ENCODE measurements around the gene RMND5B. TPM values are rescaled to one million over a fixed set of nuclear protein-coding genes. Genes with fewer than 3 reads are reported as not detected.

Gene RMND5B, protein sequence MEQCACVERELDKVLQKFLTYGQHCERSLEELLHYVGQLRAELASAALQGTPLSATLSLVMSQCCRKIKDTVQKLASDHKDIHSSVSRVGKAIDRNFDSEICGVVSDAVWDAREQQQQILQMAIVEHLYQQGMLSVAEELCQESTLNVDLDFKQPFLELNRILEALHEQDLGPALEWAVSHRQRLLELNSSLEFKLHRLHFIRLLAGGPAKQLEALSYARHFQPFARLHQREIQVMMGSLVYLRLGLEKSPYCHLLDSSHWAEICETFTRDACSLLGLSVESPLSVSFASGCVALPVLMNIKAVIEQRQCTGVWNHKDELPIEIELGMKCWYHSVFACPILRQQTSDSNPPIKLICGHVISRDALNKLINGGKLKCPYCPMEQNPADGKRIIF
- 42.9 and 49.4 TPM in 2 replicates for total RNA-seq (2013; cell fraction: nucleolus; rRNA removed)
- 25.8 and 27.6 TPM in 2 replicates for total RNA-seq (2014; rRNA removed)
- 16.7 and 16.8 TPM in 2 replicates for total RNA-seq (2014; rRNA removed; fragmentation: Illumina TruSeq; extraction: Trizol)
- 37.5 and 39.6 TPM in 2 replicates for total RNA-seq (2021)
- 11.3 TPM for polyA plus RNA-seq (2011; ENCODE audit: low read depth)
- polyA plus RNA-seq (2011; rRNA removed): 20.0 and 34.3 TPM in 2 replicates
- 43.0 and 46.1 TPM in 2 replicates for polyA plus RNA-seq (2011; cell fraction: cytosol; rRNA removed)
- 62.1 and 65.1 TPM in 2 replicates for polyA plus RNA-seq (2011; cell fraction: nucleus; rRNA removed)
- 23.8 and 24.3 TPM in 2 replicates for polyA plus RNA-seq (2012)
- 11.2 and 19.0 TPM in 2 replicates for polyA plus RNA-seq (2014; fragmentation: Illumina TruSeq; extraction: Trizol)
- polyA plus RNA-seq (2014; fragmentation: Nextera tagmentation; extraction: Ambion mirVana): 1 to 10 TPM; 1.6 to 4.0 TPM
- 36.2 and 39.5 TPM in 2 replicates for polyA plus RNA-seq (2014; rRNA removed)
- 10 to 100 TPM; 50.4 to 50.7 TPM for polyA plus RNA-seq (2016; fragmentation: Nextera tagmentation; extraction: Ambion mirVana)
- 38.7 and 46.0 TPM in 2 replicates for polyA minus RNA-seq (2011; rRNA and poly(A)+ RNA removed)
- 12.4 and 14.0 TPM in 2 replicates for polyA minus RNA-seq (2011; cell fraction: cytosol; rRNA and poly(A)+ RNA removed)
- polyA minus RNA-seq (2011; cell fraction: nucleus; rRNA and poly(A)+ RNA removed): 20.8 and 39.0 TPM in 2 replicates
- percentile 74 among the genes with signal in this experiment for Bru-seq, nascent RNA
- percentile 67 among the genes with signal in this experiment for BruChase-seq, experiment 1, labeled RNA remaining after a 6-hour chase
- BruChase-seq, experiment 2, labeled RNA remaining after a 2-hour chase: percentile 66 among the genes with signal in this experiment
- long read RNA-seq, experiment 1, transcript RMND5B-201 (11 exons, 1,929 nt): major isoform, 7 of 20 reads
- long read RNA-seq, experiment 1, partial matches to known transcripts: 3 of 20 reads
- long read RNA-seq, experiment 1, other reads (novel, unspliced or antisense): 9 of 20 reads
- long read RNA-seq, experiment 2, partial matches to known transcripts: 3 of 16 reads
- long read RNA-seq, experiment 2, other reads (novel, unspliced or antisense): 8 of 16 reads

DNA sequence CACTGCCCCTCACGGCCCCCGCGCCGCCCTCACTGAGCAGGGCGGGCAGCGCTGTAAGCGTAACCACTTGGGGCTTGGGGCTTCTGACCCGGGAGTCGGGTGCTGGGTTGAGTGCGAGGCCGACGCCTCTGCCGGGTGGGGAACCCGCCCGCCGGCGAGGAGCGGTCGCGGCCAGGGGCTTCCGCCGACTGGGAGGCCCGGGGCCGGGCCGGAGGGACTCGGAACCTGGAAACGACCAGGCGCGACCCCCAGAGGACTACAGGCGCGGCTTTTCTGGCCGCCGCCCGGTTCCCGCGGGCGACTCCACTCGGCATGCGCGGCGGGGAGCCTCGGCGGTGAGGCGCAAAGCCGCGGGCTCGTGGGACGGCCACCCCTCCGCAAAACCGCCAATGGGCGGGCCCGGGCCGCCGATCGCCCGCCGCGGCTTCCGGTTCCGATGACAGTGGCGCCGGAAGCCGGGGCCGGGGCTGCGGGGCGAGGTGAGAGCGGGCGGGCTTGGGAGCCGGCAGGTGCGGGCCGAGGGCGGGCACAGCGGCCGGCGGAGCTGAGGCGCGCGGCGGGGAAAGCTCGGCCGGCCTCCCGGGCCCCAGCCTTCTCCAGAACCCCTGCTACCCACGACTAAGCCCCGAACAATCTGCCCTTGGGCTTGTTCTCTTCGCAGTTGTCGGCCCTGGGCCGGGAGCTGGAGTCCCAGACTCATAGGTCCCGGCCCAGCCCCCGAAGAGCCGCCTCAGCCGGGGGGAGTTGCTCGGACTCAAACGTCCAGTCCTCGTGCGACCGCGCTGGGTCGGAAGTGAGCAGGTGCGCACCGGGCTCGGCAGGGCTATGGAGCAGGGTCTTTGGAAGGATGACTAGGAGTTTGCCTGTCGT lies at the start of gene RMND5B:
RMND5B (plus strand) TSS at position 439 of the 870 bp plus-strand sequence. CDS start 7,106 bp downstream, outside the sequence.
- intact Hi-C loops (cut with micrococcal nuclease; ENCODE audit: unreplicated experiment) (no loop called here), in situ Hi-C loops (cut with MboI) (no loop called here)
- peak within 1 kb of the TSS; percentile 94 for H3K27ac ChIP-seq (ENCODE audit: control insufficient read depth, insufficient read depth)
- ChIA-PET CTCF (interaction anchor here (1.0 to 1.9 kb wide), 4 partner anchors 10 to 56 kb away, joined by 3 to 11 read pairs (median 3); no protein-coding TSS in a partner anchor), POLR2A (interaction anchor here (0.6 to 2.0 kb wide), 7 partner anchors 9 to 20 kb away, joined by 3 to 7 read pairs (median 3); no protein-coding TSS in a partner anchor), RAD21 (ENCODE audit: unreplicated experiment) (interaction anchor here (0.9 to 1.6 kb wide), 3 partner anchors 13 to 23 kb away, joined by 3 to 4 read pairs (median 3); partner anchors contain the start of gene NHP2), SMC1A (ENCODE audit: uncharacterized antibody, unreplicated experiment) (interaction anchor here (0.8 to 1.7 kb wide), 3 partner anchors 10 to 19 kb away, joined by 3 to 7 read pairs (median 3); no protein-coding TSS in a partner anchor)
- BruUV-seq (replicated peaks): TSS peak; percentile 82
- peaks cover 19% of the 10 kb centered on the region for H3K79me2 ChIP-seq (ENCODE audit: control insufficient read depth, insufficient read depth, low read length)
- DNase-seq (ENCODE audit: low read depth, low spot score) (no peak), FAIRE-seq (no peak), ATAC-seq (peak; percentile 94)
- peaks cover 4% of the 10 kb centered on the region; the same call in 1 of the 2 replicates for H3K4me1 ChIP-seq (ENCODE audit: control insufficient read depth, insufficient read depth, low read length)
- H3K4me3 ChIP-seq: peak within 1 kb of the TSS; percentile 98
- no peaks in the 10 kb centered on the region for H3K9me3 ChIP-seq (replicated peaks; ENCODE audit: control insufficient read depth, insufficient read depth, low read length)
- H4K20me1 ChIP-seq (ENCODE audit: control insufficient read depth, insufficient read depth): no peaks in the 10 kb centered on the region
- H3K36me3 ChIP-seq (ENCODE audit: control insufficient read depth in 2 of 2, insufficient read depth in 2 of 2, low read length in 1 of 2): no peaks in the 10 kb centered on the region; a peak in 1 of 4 replicates
- H3K4me2 ChIP-seq (ENCODE audit: control insufficient read depth, insufficient read depth): peak within 1 kb of the TSS; percentile 92
- H3K9ac ChIP-seq (ENCODE audit: control insufficient read depth, insufficient read depth, low read length): peak within 1 kb of the TSS; percentile 96
- H2AFZ ChIP-seq (ENCODE audit: control insufficient read depth, low read depth, low read length): peak within 1 kb of the TSS; percentile 84
- H3K27me3 ChIP-seq (replicated peaks in 1 of 2; ENCODE audit: control insufficient read depth in 2 of 2, insufficient read depth in 2 of 2, low read length in 1 of 2): no peaks in the 10 kb centered on the region
- WGBS (ENCODE audit: insufficient coverage, insufficient replicate concordance, low lambda C conversion rate, missing lambda C conversion rate): under 1% methylated on average over 58 of the region's 102 CpGs
- no peak for TF ChIP-seq IRF4 (IDR thresholded peaks at IDR 0.05; ENCODE audit: low read depth, low read length)
- TF ChIP-seq, protein P1, sequence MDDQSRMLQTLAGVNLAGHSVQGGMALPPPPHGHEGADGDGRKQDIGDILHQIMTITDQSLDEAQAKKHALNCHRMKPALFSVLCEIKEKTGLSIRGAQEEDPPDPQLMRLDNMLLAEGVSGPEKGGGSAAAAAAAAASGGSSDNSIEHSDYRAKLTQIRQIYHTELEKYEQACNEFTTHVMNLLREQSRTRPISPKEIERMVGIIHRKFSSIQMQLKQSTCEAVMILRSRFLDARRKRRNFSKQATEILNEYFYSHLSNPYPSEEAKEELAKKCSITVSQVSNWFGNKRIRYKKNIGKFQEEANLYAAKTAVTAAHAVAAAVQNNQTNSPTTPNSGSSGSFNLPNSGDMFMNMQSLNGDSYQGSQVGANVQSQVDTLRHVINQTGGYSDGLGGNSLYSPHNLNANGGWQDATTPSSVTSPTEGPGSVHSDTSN (IDR thresholded peaks at IDR 0.05; ENCODE audit: insufficient replicate concordance, low read depth, low read length): no peak
- 0 out of 2 replicates have a peak, but pooled peaks have one; percentile 73 for TF ChIP-seq LARP7 (IDR thresholded peaks at IDR 0.05)
- no peak for TF ChIP-seq HDAC2 (IDR thresholded peaks at IDR 0.05)
- TF ChIP-seq, protein P2, sequence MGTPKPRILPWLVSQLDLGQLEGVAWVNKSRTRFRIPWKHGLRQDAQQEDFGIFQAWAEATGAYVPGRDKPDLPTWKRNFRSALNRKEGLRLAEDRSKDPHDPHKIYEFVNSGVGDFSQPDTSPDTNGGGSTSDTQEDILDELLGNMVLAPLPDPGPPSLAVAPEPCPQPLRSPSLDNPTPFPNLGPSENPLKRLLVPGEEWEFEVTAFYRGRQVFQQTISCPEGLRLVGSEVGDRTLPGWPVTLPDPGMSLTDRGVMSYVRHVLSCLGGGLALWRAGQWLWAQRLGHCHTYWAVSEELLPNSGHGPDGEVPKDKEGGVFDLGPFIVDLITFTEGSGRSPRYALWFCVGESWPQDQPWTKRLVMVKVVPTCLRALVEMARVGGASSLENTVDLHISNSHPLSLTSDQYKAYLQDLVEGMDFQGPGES (IDR thresholded peaks at IDR 0.05): no peak
- TF ChIP-seq, protein P3, sequence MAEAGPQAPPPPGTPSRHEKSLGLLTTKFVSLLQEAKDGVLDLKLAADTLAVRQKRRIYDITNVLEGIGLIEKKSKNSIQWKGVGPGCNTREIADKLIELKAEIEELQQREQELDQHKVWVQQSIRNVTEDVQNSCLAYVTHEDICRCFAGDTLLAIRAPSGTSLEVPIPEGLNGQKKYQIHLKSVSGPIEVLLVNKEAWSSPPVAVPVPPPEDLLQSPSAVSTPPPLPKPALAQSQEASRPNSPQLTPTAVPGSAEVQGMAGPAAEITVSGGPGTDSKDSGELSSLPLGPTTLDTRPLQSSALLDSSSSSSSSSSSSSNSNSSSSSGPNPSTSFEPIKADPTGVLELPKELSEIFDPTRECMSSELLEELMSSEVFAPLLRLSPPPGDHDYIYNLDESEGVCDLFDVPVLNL (IDR thresholded peaks at IDR 0.05; ENCODE audit: low read depth, low read length): no peak
- no peak for TF ChIP-seq WRNIP1 (IDR thresholded peaks at IDR 0.05; ENCODE audit: borderline replicate concordance, low read depth, low read length)
- TF ChIP-seq HDAC6 (IDR thresholded peaks at IDR 0.05; ENCODE audit: unreplicated experiment): no peak
- peak; percentile 78 for TF ChIP-seq NR2F1 (conservative IDR thresholded peaks at IDR 0.05)
- peak; percentile 34 for TF ChIP-seq SIX5 (IDR thresholded peaks at IDR 0.05; ENCODE audit: low read depth, low read length, severe bottlenecking)
- TF ChIP-seq, protein P4, sequence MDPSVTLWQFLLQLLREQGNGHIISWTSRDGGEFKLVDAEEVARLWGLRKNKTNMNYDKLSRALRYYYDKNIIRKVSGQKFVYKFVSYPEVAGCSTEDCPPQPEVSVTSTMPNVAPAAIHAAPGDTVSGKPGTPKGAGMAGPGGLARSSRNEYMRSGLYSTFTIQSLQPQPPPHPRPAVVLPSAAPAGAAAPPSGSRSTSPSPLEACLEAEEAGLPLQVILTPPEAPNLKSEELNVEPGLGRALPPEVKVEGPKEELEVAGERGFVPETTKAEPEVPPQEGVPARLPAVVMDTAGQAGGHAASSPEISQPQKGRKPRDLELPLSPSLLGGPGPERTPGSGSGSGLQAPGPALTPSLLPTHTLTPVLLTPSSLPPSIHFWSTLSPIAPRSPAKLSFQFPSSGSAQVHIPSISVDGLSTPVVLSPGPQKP (IDR thresholded peaks at IDR 0.05; ENCODE audit: low read depth, low read length): peak; percentile 32; the same call in 1 of the 2 replicates
- TF ChIP-seq RB1 (IDR thresholded peaks at IDR 0.05; ENCODE audit: borderline replicate concordance): peak; percentile 87; the same call in 1 of the 2 replicates

All from GM12878 (cell line).